ENCODE results near the gene CCDC192. TPM values are rescaled to one million over a fixed set of nuclear protein-coding genes. Genes with fewer than 3 reads are reported as not detected.
"Not testable (repeated sequence)": the region's sequence is repeated elsewhere in the genome, so short reads cannot be mapped to it uniquely, and the experiment has no call there.

CCDC192 gene
- total RNA-seq, 1 donor from 2014 or later, result 1.3 TPM

GRCh38 chr5:127700237-127700766 lies 2.9 kb upstream of the CCDC192 start:
- Mint-ChIP-seq H3K4me1 (peaks cover 34% of the 10 kb centered on the region), H3K4me3 (no peak overlapping the region), H3K36me3 (ENCODE audit: low read depth) (no peaks in the 10 kb centered on the region), H3K27me3 (ENCODE audit: low read depth) (no peaks in the 10 kb centered on the region), H3K27ac (ENCODE audit: unreplicated experiment) (no peak overlapping the region), H3K9me3 (no peaks in the 10 kb centered on the region)
- no peak for DNase-seq (ENCODE audit: low read depth, low spot score)
- TF ChIP-seq CTCF (conservative IDR thresholded peaks at IDR 0.05), result no peak

GRCh38 chr5:127702434-127702833 lies 757 bp upstream of the CCDC192 start:
- no peaks in the 10 kb centered on the region for H3K27me3 Mint-ChIP-seq (ENCODE audit: low read depth)
- DNase-seq (ENCODE audit: low read depth, low spot score), result no peak

GRCh38 chr5:127705120-127705892 lies 2.1 kb downstream of the CCDC192 start:
- Mint-ChIP-seq H3K4me1 (peaks cover 41% of the 10 kb centered on the region), H3K36me3 (ENCODE audit: low read depth) (no peaks in the 10 kb centered on the region), H3K27ac (ENCODE audit: unreplicated experiment) (no peak overlapping the region), H3K27me3 (ENCODE audit: low read depth) (no peaks in the 10 kb centered on the region), H3K9me3 (no peaks in the 10 kb centered on the region), H3K4me3 (no peak overlapping the region)
- DNase-seq (ENCODE audit: low read depth, low spot score), result no peak
- no peak for TF ChIP-seq CTCF (conservative IDR thresholded peaks at IDR 0.05)

More at GRCh38 chr5:127702434-127702833, 757 bp upstream of the CCDC192 start:
- Mint-ChIP-seq H3K9me3 (no peaks in the 10 kb centered on the region), H3K36me3 (ENCODE audit: low read depth) (no peaks in the 10 kb centered on the region), H3K4me3 (no peak overlapping the region), H3K27ac (ENCODE audit: unreplicated experiment) (no peak overlapping the region), H3K4me1 (peaks cover 46% of the 10 kb centered on the region)
- no peak for TF ChIP-seq CTCF (conservative IDR thresholded peaks at IDR 0.05)

GRCh38 chr5:127706691-127707090 lies 3.5 kb downstream of the CCDC192 start:
- Mint-ChIP-seq H3K27me3 (ENCODE audit: low read depth) (no peaks in the 10 kb centered on the region), H3K4me1 (peaks cover 39% of the 10 kb centered on the region), H3K9me3 (no peaks in the 10 kb centered on the region), H3K36me3 (ENCODE audit: low read depth) (no peaks in the 10 kb centered on the region), H3K27ac (ENCODE audit: unreplicated experiment) (no peak overlapping the region), H3K4me3 (no peak overlapping the region)
- TF ChIP-seq CTCF (conservative IDR thresholded peaks at IDR 0.05), result no peak
- no peak for DNase-seq (ENCODE audit: low read depth, low spot score)

- no peak for DNase-seq (ENCODE audit: low read depth, low spot score)
- H3K4me3 Mint-ChIP-seq, result no peak overlapping the region
- peaks cover 1% of the 10 kb centered on the region for H3K9me3 Mint-ChIP-seq
- no peaks in the 10 kb centered on the region for H3K36me3 Mint-ChIP-seq (ENCODE audit: low read depth)
- no peak for TF ChIP-seq CTCF (conservative IDR thresholded peaks at IDR 0.05)
- H3K4me1 Mint-ChIP-seq, result peaks cover 41% of the 10 kb centered on the region
- H3K27ac Mint-ChIP-seq (ENCODE audit: unreplicated experiment), result no peak overlapping the region
- H3K27me3 Mint-ChIP-seq (ENCODE audit: low read depth), result no peaks in the 10 kb centered on the region
Measured at GRCh38 chr5:127707209-127707608, 4.0 kb downstream of the CCDC192 start.

GRCh38 chr5:127713083-127713482 lies 9.9 kb downstream of the CCDC192 start:
- not testable (repeated sequence) for H3K4me3 Mint-ChIP-seq; H3K36me3 Mint-ChIP-seq (ENCODE audit: low read depth); H3K27me3 Mint-ChIP-seq (ENCODE audit: low read depth); H3K27ac Mint-ChIP-seq (ENCODE audit: unreplicated experiment); H3K4me1 Mint-ChIP-seq; DNase-seq (ENCODE audit: low read depth, low spot score)
- peaks cover 13% of the 10 kb centered on the region for H3K9me3 Mint-ChIP-seq
